Stimulated activated CD4-positive, alpha-beta T cell treated with anti-CD3 and anti-CD28 coated beads, Interleukin-1b, Interleukin-23, amount 100 ng/mL, for 48 hours (primary cell): ENCODE data around the gene ADIG.
"Not testable (repeated sequence)": the region's sequence is repeated elsewhere in the genome, so short reads cannot be mapped to it uniquely, and the experiment has no call there.

Source experiments
- DNase-seq: peaks from one replicate; pipeline ENCODE4 v3.0.0-alpha.2; 2020

The ADIG gene

GRCh38 chr20:38579219-38579910 is 1.6 kb upstream of the ADIG start:
- no peak for DNase-seq

GRCh38 chr20:38579921-38580320 is 1.1 kb upstream of the ADIG start:
- no peak for DNase-seq

- no peak for DNase-seq
Observed at GRCh38 chr20:38581830-38582358, 897 bp downstream of the ADIG start.

- no peak for DNase-seq
Observed at GRCh38 chr20:38583306-38583705, 2.3 kb downstream of the ADIG start.

- no peak for DNase-seq
Observed at GRCh38 chr20:38584099-38584763, 3.2 kb downstream of the ADIG start.

GRCh38 chr20:38585404-38586180 is 4.6 kb downstream of the ADIG start:
- no peak for DNase-seq

GRCh38 chr20:38586181-38586525 is 5.2 kb downstream of the ADIG start:
- no peak for DNase-seq

- no peak for DNase-seq
Observed at GRCh38 chr20:38588303-38588702, 7.3 kb downstream of the ADIG start.

GRCh38 chr20:38589351-38589750 is 8.4 kb downstream of the ADIG start:
- no peak for DNase-seq

- DNase-seq, result no peak
Observed at GRCh38 chr20:38589967-38590675, 9.1 kb downstream of the ADIG start.

- DNase-seq, result no peak
Observed at GRCh38 chr20:38590676-38591473, 9.9 kb downstream of the ADIG start.

- no peak for DNase-seq
Observed at GRCh38 chr20:38591474-38592410, 10.7 kb downstream of the ADIG start.

- not testable (repeated sequence) for DNase-seq
Observed at GRCh38 chr20:38592411-38592790, 11.4 kb downstream of the ADIG start.

- not testable (repeated sequence) for DNase-seq
Observed at GRCh38 chr20:38594281-38594680, 13.3 kb downstream of the ADIG start.

- not testable (repeated sequence) for DNase-seq
Observed at GRCh38 chr20:38595886-38596285, 14.9 kb downstream of the ADIG start.

GRCh38 chr20:38599410-38599882 is 18.4 kb downstream of the ADIG start:
- DNase-seq, result no peak

- DNase-seq, result no peak
Observed at GRCh38 chr20:38600057-38600456, 19.1 kb downstream of the ADIG start.

GRCh38 chr20:38601216-38602184 is 20.5 kb downstream of the ADIG start, which contains the start of gene ARHGAP40:
TSS of gene ARHGAP40 (plus strand) at chr20:38601809.
- peak; percentile 31 for DNase-seq

GRCh38 chr20:38602185-38602581 is 21.2 kb downstream of the ADIG start:
- DNase-seq, result no peak

- no peak for DNase-seq
Observed at GRCh38 chr20:38603286-38603685, 22.3 kb downstream of the ADIG start.
